MM.1S (cell line): ENCODE measurements around the gene NCAM2.

Experiments
- DNase-seq: peaks from one replicate; pipeline ENCODE4 v3.0.0-alpha.2; 2015
- H2AFZ ChIP-seq: fragments of 300-600 bp; sonication (generic); 2 replicates; pipeline ENCODE4 v1.6.0; 2016; ENCODE audit warnings: antibody characterized with exemption, low read length
- H3F3A ChIP-seq: fragments of 300-600 bp; sonication (generic); 2 replicates; pipeline ENCODE4 v1.6.1; 2016; ENCODE audit warnings: mild to moderate bottlenecking, antibody characterized with exemption, low read length, moderate library complexity, mixed read lengths; ENCODE audit not compliant: insufficient read depth
- H3K27ac ChIP-seq: fragments of 300-600 bp; sonication (generic); 2 replicates; pipeline ENCODE4 v1.5.1; 2016; ENCODE audit warnings: mild to moderate bottlenecking, low read length
- H3K27me3 ChIP-seq: fragments of 300-600 bp; sonication (generic); replicated peaks from 2 replicates; pipeline ENCODE4 v1.6.0; 2016; ENCODE audit warnings: low read length; ENCODE audit not compliant: insufficient read depth
- H3K36me3 ChIP-seq: fragments of 300-600 bp; sonication (generic); replicated peaks from 2 replicates; pipeline ENCODE4 v1.6.1; 2016; ENCODE audit warnings: mild to moderate bottlenecking, low read length, mixed read lengths; ENCODE audit not compliant: insufficient read depth
- H3K4me1 ChIP-seq: fragments of 300-600 bp; sonication (generic); 2 replicates; pipeline ENCODE4 v1.6.1; 2016; ENCODE audit warnings: low read length, mixed read lengths
- H3K4me2 ChIP-seq: fragments of 300-600 bp; sonication (generic); 2 replicates; pipeline ENCODE4 v1.6.0; 2016; ENCODE audit warnings: low read depth, low read length
- H3K4me3 ChIP-seq: fragments of 300-600 bp; sonication (generic); 2 replicates; pipeline ENCODE4 v1.5.1; 2016; ENCODE audit warnings: low read length, mixed read lengths
- H3K79me2 ChIP-seq: fragments of 300-600 bp; sonication (generic); 2 replicates; pipeline ENCODE4 v1.6.1; 2016; ENCODE audit warnings: mixed run types, low read length, mixed read lengths
- H3K9ac ChIP-seq: fragments of 300-600 bp; sonication (generic); 2 replicates; pipeline ENCODE4 v1.6.1; 2016; ENCODE audit warnings: low read length, mixed read lengths
- H3K9me2 ChIP-seq: fragments of 300-600 bp; sonication (generic); replicated peaks from 2 replicates; pipeline ENCODE4 v1.6.1; 2016; ENCODE audit warnings: mild to moderate bottlenecking, low read length, mixed read lengths; ENCODE audit not compliant: insufficient read depth
- H3K9me3 ChIP-seq: fragments of 300-600 bp; sonication (generic); replicated peaks from 2 replicates; pipeline ENCODE4 v1.6.1; 2016; ENCODE audit warnings: mild to moderate bottlenecking, low read length, mixed read lengths; ENCODE audit not compliant: insufficient read depth
- H4K20me1 ChIP-seq: fragments of 300-600 bp; sonication (generic); 2 replicates; pipeline ENCODE4 v1.6.1; 2016; ENCODE audit warnings: mild to moderate bottlenecking, low read length, moderate library complexity, mixed read lengths; ENCODE audit not compliant: insufficient read depth
- EZH2 ChIP-seq: fragments of 300-600 bp; sonication (generic); optimal IDR thresholded peaks from 2 replicates; pipeline ENCODE3; 2017; ENCODE audit warnings: low read depth, mild to moderate bottlenecking, antibody characterized with exemption, low read length, mixed read lengths
- EZH2phosphoT487 ChIP-seq: fragments of 300-600 bp; sonication (generic); IDR thresholded peaks from 2 replicates; pipeline ENCODE4 v1.6.1; 2018; ENCODE audit warnings: antibody characterized with exemption, low read length
- TF ChIP-seq, protein P1 (sequence below): fragments of 300-600 bp; sonication (generic); IDR thresholded peaks from 2 replicates; pipeline ENCODE4 v1.5.1; 2016; ENCODE audit warnings: antibody characterized with exemption, low read length, mixed read lengths

The NCAM2 gene

DNA sequence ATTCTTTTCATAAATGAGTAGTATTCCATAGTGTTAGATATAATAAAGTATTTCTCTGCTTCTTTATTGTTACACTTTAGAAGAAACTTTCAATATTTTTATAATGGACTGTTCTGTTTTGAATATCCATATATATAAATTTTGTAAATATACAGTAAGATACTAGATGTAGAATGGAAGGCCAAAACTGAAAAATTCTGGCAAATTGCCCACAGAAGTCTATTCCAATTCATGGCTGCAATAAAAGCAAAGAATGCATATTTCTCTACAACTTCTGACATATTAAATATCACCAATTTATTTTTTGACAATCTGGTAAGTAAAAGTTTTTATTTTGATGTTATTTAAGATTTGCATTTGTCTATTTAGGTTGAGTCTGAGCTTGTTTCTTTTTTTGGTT is 532.5 kb downstream of the NCAM2 start:
- TF ChIP-seq EZH2 (no peak), EZH2phosphoT487 (no peak)
- TF ChIP-seq, protein P1, sequence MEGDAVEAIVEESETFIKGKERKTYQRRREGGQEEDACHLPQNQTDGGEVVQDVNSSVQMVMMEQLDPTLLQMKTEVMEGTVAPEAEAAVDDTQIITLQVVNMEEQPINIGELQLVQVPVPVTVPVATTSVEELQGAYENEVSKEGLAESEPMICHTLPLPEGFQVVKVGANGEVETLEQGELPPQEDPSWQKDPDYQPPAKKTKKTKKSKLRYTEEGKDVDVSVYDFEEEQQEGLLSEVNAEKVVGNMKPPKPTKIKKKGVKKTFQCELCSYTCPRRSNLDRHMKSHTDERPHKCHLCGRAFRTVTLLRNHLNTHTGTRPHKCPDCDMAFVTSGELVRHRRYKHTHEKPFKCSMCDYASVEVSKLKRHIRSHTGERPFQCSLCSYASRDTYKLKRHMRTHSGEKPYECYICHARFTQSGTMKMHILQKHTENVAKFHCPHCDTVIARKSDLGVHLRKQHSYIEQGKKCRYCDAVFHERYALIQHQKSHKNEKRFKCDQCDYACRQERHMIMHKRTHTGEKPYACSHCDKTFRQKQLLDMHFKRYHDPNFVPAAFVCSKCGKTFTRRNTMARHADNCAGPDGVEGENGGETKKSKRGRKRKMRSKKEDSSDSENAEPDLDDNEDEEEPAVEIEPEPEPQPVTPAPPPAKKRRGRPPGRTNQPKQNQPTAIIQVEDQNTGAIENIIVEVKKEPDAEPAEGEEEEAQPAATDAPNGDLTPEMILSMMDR, result no peak
- no peak for DNase-seq
- no peak overlapping the region for H3K4me2 ChIP-seq
- no peaks in the 10 kb centered on the region for H4K20me1 ChIP-seq
- H3K79me2 ChIP-seq, result no peaks in the 10 kb centered on the region
- H3K9ac ChIP-seq, result no peak overlapping the region
- H3K4me3 ChIP-seq, result no peak overlapping the region
- no peaks in the 10 kb centered on the region for H3K4me1 ChIP-seq
- H2AFZ ChIP-seq, result no peak overlapping the region
- no peaks in the 10 kb centered on the region for H3F3A ChIP-seq
- no peaks in the 10 kb centered on the region for H3K9me3 ChIP-seq
- H3K27me3 ChIP-seq, result no peaks in the 10 kb centered on the region
- H3K9me2 ChIP-seq, result no peaks in the 10 kb centered on the region
- H3K36me3 ChIP-seq, result no peaks in the 10 kb centered on the region
- no peak overlapping the region for H3K27ac ChIP-seq

DNA sequence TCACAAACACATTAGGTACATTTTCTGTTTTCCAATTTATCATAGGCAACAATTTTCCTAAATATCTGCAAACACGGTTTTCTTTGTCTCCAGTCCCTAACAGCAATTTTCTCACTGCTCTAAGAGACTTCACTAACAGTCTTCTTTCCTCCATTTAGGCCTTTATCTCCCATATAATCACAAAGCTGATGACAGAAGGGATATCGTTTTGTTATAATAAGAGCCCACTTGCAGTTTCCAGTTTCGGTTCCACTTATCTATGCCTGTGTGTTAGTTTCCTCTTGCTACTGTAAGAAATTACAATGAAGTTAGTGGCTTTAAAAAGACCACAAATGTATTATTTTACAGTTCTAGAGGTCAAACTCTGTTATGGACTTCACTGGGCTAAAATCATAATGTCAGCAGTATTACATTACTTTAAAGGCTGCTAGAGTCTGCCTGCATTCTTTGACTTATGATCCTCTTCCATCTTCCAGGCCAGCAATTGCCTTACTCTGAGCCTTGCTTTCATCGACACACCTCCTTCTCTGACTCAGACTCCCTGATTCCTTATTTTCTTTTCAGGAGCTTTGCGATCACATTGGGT is 549.3 kb downstream of the NCAM2 start:
- Histone ChIP-seq H3K27me3 (no peaks in the 10 kb centered on the region), H4K20me1 (no peaks in the 10 kb centered on the region), H3K9me3 (no peaks in the 10 kb centered on the region), H3K4me2 (peak overlapping the region; percentile 70), H3K9ac (peak overlapping the region; percentile 10; the same call in 1 of the 2 replicates), H3K4me1 (peaks cover 12% of the 10 kb centered on the region), H3K36me3 (no peaks in the 10 kb centered on the region), H3K9me2 (no peaks in the 10 kb centered on the region), H2AFZ (peak overlapping the region; percentile 13; the same call in 1 of the 2 replicates), H3K79me2 (no peaks in the 10 kb centered on the region), H3K27ac (peak overlapping the region; percentile 67), H3K4me3 (peak overlapping the region; percentile 10; the same call in 1 of the 2 replicates), H3F3A (peaks cover 11% of the 10 kb centered on the region)
- DNase-seq, result peak; percentile 92
- TF ChIP-seq, protein P1, result no peak
- TF ChIP-seq EZH2phosphoT487 (no peak), EZH2 (no peak)

DNA sequence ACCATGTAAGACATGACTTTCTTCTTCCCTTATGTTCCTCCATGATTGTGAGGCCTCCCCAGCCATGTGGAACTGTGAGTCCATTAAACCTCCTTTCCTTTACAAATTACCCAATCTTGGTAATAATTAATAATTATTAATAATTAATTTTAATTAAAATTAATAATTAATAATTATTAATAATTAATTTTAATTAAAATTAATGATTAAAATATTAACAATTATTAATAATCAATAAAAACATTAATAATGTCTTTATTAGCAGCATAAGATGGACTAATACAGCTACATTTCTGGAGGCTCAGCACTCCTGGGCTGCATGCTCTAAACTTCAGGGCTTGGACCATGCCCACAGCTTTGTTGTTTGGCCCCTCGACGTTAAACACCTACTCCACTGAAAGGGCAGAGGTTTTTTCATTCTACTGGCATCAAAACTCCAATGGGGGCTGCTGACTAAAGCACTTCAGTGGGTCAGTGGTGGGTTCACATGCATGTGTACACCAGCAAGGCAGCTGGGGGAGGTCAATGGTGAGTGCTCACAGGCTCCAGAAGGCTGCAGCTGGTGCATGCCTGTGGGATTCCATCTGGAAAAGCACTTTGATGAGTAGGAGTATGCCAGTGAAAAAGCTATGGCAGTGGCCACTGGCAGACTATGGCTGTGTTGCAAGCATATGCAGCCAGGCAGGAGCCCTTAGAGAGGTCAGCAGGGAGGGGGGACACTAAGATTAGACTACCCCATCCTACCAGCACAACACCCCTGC is 561.3 kb downstream of the NCAM2 start:
- Histone ChIP-seq H3K9ac (no peak overlapping the region), H2AFZ (no peak overlapping the region)

More for the DNA sequence above, 561.3 kb downstream of the NCAM2 start:
- Histone ChIP-seq H3K4me1 (no peaks in the 10 kb centered on the region), H3K4me3 (no peak overlapping the region), H3K79me2 (no peaks in the 10 kb centered on the region), H3K9me2 (no peaks in the 10 kb centered on the region), H4K20me1 (no peaks in the 10 kb centered on the region), H3K36me3 (no peaks in the 10 kb centered on the region), H3K27me3 (no peaks in the 10 kb centered on the region), H3F3A (no peaks in the 10 kb centered on the region), H3K27ac (no peak overlapping the region), H3K9me3 (no peaks in the 10 kb centered on the region), H3K4me2 (no peak overlapping the region)
- TF ChIP-seq, protein P1, result no peak
- TF ChIP-seq EZH2 (no peak), EZH2phosphoT487 (no peak)
- DNase-seq, result no peak
